Colonic mucosa (tissue), 4 donors: Measurements from ENCODE around the gene ARHGEF4. TPM values are rescaled to one million over a fixed set of nuclear protein-coding genes. Genes with fewer than 3 reads are reported as not detected.
"Not testable (repeated sequence)": the region's sequence is repeated elsewhere in the genome, so short reads cannot be mapped to it uniquely, and the experiment has no call there.

ENCODE experiments used
- DNase-seq: peaks from one replicate; pipeline ENCODE4 v3.0.0-alpha.2; 2020
- H3K27ac ChIP-seq: fragments of 200-600 bp; one replicate; pipeline ENCODE4 v1.8.0; 2021
- H3K27me3 ChIP-seq: fragments of 200-600 bp; one replicate; pipeline ENCODE4 v1.8.0; 2021
- H3K36me3 ChIP-seq: fragments of 200-600 bp; one replicate; pipeline ENCODE4 v1.8.0; 2021
- H3K4me1 ChIP-seq: fragments of 200-600 bp; one replicate; pipeline ENCODE4 v1.8.0; 2021; ENCODE audit warnings: mild to moderate bottlenecking
- H3K4me3 ChIP-seq: fragments of 200-600 bp; one replicate; pipeline ENCODE4 v1.8.0; 2021
- H3K9ac ChIP-seq, 2 donors: one replicate each; pipeline ENCODE4 v1.7.0; 2013; ENCODE audit warnings: control low read depth in 2 of 2, low read depth in 2 of 2, low read length in 2 of 2
- H3K9me3 ChIP-seq: fragments of 200-600 bp; one replicate; pipeline ENCODE4 v1.8.0; 2021
- intact Hi-C: fragments of 100-400 bp; cut with DNase I; formaldehyde crosslinking; loops from one replicate; pipeline ENCODE4 v1.14.1; 2022
- total RNA-seq, 2 donors: library from RNA; stranded (reverse); fragmentation: NEBNext Ultra II Directional in 1 of 2; extraction: Animal tissue kit (Norgen Biotek cat#: 25700) in 1 of 2; gene quantifications; one replicate each; pipeline ENCODE4 v1.2.1, GENCODE V29; 2021
- TF ChIP-seq, protein P1 (sequence below): fragments of 200-600 bp; IDR thresholded peaks from one replicate; pipeline ENCODE4 v1.8.0; 2022; ENCODE audit warnings: antibody characterized with exemption, mild to moderate bottlenecking
- donor health status: healthy.
- donor health status: DM: no; HTN: no; CAD: no.
- donor health status: DM: no; HTN: no; CAD: no.

The ARHGEF4 gene
- total RNA-seq, 2 donors from 2014 or later: 1.6 to 2.6 TPM

DNA sequence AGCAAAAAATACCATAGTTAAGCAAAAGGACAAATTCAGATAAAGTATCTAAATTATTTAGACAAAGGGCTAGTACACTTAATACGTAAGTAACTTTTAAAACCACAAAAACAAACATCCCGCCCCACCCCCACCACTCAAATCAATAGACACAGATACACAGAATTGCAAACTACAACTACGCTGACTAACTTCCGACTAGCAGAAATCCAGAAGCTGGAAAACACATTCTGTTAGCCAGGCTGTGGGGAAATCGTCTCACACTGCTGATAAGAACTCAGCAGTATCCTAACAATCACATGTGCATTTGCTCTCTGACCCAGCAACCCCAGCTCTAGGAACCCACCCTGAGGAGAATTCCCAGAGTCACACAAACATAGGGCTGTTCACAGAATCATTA lies 240.0 kb downstream of the ARHGEF4 start:
- Histone ChIP-seq H3K9me3 (no peaks in the 10 kb centered on the region), H3K36me3 (peaks cover 8% of the 10 kb centered on the region), H3K4me1 (no peaks in the 10 kb centered on the region), H3K4me3 (no peak overlapping the region), H3K27ac (no peak overlapping the region), H3K27me3 (no peaks in the 10 kb centered on the region), H3K9ac (no peak overlapping the region)
- TF ChIP-seq, protein P1, sequence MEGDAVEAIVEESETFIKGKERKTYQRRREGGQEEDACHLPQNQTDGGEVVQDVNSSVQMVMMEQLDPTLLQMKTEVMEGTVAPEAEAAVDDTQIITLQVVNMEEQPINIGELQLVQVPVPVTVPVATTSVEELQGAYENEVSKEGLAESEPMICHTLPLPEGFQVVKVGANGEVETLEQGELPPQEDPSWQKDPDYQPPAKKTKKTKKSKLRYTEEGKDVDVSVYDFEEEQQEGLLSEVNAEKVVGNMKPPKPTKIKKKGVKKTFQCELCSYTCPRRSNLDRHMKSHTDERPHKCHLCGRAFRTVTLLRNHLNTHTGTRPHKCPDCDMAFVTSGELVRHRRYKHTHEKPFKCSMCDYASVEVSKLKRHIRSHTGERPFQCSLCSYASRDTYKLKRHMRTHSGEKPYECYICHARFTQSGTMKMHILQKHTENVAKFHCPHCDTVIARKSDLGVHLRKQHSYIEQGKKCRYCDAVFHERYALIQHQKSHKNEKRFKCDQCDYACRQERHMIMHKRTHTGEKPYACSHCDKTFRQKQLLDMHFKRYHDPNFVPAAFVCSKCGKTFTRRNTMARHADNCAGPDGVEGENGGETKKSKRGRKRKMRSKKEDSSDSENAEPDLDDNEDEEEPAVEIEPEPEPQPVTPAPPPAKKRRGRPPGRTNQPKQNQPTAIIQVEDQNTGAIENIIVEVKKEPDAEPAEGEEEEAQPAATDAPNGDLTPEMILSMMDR: no peak
- intact Hi-C loops: no loop called here
- no peak for DNase-seq

DNA sequence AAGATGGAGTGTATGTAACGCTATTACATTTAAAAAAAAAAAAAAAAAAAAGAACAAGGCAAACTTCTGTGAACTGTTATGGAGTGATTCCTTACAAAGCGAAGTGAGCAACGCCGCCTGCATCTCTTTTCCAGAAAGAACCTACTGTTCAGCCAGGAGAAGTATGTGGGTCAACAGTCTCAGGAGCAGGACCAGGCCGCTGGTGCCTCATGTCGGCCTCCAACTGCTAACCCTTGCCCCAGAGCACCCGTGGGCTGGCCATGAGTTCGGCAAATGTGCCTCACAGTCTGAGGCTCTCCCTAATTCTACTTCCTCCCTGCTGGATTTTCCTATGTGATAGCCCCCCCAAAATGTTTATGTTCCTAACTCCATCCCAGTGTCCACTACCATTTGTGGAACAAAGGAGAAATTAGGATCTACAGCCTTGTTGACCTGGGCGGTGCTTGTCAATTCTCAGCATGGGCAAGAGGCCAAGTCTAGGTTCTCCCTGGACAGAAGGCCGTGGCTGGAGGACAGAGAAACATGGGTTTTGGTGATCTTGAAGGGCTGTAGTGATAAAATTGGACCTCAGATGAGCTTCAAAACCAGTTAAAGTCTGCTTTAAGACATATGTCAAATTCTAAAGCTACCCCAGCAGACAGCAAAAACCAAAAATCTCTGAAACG lies 240.6 kb downstream of the ARHGEF4 start:
- no peak for DNase-seq
- intact Hi-C loops: no loop called here
- TF ChIP-seq, protein P1: no peak
- Histone ChIP-seq H3K4me3 (no peak overlapping the region), H3K27ac (no peak overlapping the region), H3K4me1 (no peaks in the 10 kb centered on the region), H3K36me3 (peaks cover 13% of the 10 kb centered on the region), H3K27me3 (no peaks in the 10 kb centered on the region), H3K9me3 (no peaks in the 10 kb centered on the region), H3K9ac (no peak overlapping the region)

DNA sequence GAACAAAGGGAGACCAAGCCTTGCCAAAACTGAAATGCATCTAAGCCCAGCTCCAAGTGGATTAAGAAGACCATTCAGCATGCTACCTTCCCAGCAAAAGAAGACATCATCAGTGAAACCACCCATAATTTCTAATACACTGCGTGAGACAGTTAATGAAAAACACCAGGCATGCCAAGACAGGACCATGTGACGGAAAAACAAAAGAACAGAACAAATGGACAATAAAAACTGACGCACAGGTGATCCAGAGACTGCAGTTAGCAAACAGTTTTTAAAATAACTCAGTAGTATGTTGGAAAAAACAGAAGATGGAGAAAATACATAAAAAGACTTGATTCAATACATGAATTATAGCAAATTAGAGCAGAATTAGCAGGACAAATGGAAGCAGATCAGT lies 241.3 kb downstream of the ARHGEF4 start:
- Histone ChIP-seq H3K36me3 (peaks cover 14% of the 10 kb centered on the region), H3K4me1 (no peaks in the 10 kb centered on the region), H3K9ac (no peak overlapping the region), H3K4me3 (no peak overlapping the region), H3K9me3 (no peaks in the 10 kb centered on the region), H3K27ac (no peak overlapping the region), H3K27me3 (no peaks in the 10 kb centered on the region)
- intact Hi-C loops: no loop called here
- TF ChIP-seq, protein P1: no peak
- DNase-seq: no peak

DNA sequence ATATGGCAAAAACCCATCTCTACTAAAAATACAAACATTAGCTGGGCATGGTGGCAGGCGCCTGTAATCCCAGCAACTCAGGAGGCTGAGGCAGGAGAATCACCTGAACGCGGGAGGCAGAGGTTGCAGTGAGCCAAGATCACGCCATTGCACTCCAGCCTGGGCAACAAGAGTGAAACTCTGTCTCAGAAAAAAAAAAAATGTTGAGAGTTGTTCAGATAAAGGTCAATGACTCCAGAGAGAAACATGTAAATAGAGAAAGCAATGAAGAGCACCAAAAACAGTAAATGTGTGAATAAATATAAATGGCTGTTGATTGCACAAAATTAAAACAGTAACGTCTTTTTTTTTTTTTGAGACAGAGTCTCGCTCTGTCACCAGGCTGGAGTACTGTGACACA lies 243.2 kb downstream of the ARHGEF4 start:
- H3K27me3 ChIP-seq, H3K4me3 ChIP-seq, intact Hi-C loops, H3K4me1 ChIP-seq, DNase-seq, H3K9ac ChIP-seq, H3K9me3 ChIP-seq, H3K27ac ChIP-seq: not testable (repeated sequence)
- H3K36me3 ChIP-seq: peaks cover 14% of the 10 kb centered on the region

DNA sequence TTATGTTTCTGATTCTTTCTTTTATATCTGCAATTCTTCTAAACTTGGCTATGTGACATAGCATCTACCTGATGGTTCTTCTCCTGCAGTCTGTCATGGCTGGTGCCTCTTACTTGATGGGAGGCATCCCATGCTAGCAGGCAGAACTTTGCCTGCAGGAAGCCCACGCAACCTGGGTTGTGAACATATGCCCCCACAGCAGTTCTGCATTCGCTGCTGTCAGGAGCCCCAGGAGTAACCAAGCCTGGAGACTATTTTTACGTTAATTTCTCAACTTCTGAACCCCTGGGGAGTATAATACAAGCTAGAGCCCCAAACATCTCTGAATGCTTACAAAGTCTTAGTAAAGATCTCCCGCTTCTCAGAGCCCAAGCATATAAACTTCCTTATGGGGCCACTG lies 244.5 kb downstream of the ARHGEF4 start:
- DNase-seq: no peak
- Histone ChIP-seq H3K36me3 (peaks cover 14% of the 10 kb centered on the region), H3K27ac (no peak overlapping the region), H3K9ac (no peak overlapping the region), H3K4me3 (no peak overlapping the region), H3K4me1 (no peaks in the 10 kb centered on the region), H3K27me3 (no peaks in the 10 kb centered on the region), H3K9me3 (no peaks in the 10 kb centered on the region)
- intact Hi-C loops: no loop called here
- TF ChIP-seq, protein P1: no peak

DNA sequence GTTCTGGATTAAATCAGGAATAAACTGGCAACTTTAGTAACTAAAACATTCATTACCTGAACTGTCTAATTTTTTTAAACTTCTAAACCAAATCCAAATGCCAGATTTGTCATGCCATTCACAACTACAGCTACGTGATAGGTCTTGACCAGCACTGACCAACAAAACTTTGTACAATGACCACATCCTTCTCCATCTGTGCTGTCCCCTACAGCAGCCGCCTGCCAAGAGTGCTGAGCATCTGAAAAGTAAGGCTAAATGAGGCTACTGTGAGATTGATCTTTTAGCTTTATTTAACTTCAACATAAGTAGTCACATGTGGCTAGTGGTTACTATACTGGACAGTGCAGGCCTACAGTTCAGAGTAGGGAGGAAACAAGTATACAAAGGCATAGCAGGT lies 248.9 kb downstream of the ARHGEF4 start:
- no peak for DNase-seq
- Histone ChIP-seq H3K27ac (no peak overlapping the region), H3K9ac (no peak overlapping the region), H3K4me1 (no peaks in the 10 kb centered on the region), H3K36me3 (peaks cover 17% of the 10 kb centered on the region), H3K9me3 (no peaks in the 10 kb centered on the region), H3K27me3 (no peaks in the 10 kb centered on the region), H3K4me3 (no peak overlapping the region)
- intact Hi-C loops: no loop called here
- TF ChIP-seq, protein P1: no peak
